ENCODE measurements around the gene TECPR1. TPM values are rescaled to one million over a fixed set of nuclear protein-coding genes. Genes with fewer than 3 reads are reported as not detected.

The TECPR1 gene
- total and polyA plus RNA-seq, 2 donors (not counting 1 experiment from before 2014, with no cell fraction given), result 3.7 to 39.0 TPM

GRCh38 chr7:98234429-98235147 is 17.4 kb downstream of the TECPR1 start:
- Histone ChIP-seq H3K4me2 (ENCODE audit: extremely low read depth, insufficient read depth, low read length) (no peak overlapping the region), H3K4me1 (ENCODE audit: control insufficient read depth, extremely low read depth, insufficient read depth, low read length) (no peaks in the 10 kb centered on the region), H3K4me3 (replicated peaks in 1 of 4; ENCODE audit: control extremely low read depth in 1 of 4, insufficient read depth in 1 of 4, low read depth in 3 of 4, low read length in 4 of 4) (no peak overlapping the region), H2AFZ (ENCODE audit: low read length) (no peak overlapping the region), H3K27ac (ENCODE audit: insufficient read depth, low read length) (no peak overlapping the region), H3K9me3 (ENCODE audit: control insufficient read depth, insufficient read depth, low read depth, low read length) (no peaks in the 10 kb centered on the region), H3K36me3 (ENCODE audit: control insufficient read depth, insufficient read depth, low read length) (peaks cover 8% of the 10 kb centered on the region), H3K9ac (ENCODE audit: insufficient read depth, low read length) (no peak overlapping the region), H3K27me3 (ENCODE audit: control insufficient read depth, insufficient read depth, low read length) (no peaks in the 10 kb centered on the region), H3K79me2 (ENCODE audit: control insufficient read depth, insufficient read depth, low read length) (no peaks in the 10 kb centered on the region), H4K20me1 (ENCODE audit: control insufficient read depth, extremely low read depth, insufficient read depth, low read length) (no peaks in the 10 kb centered on the region)
- peak in 1 of 2 donors; percentile 19 for DNase-seq (ENCODE audit: low read depth in 2 of 2)
- TF ChIP-seq CTCF (conservative IDR thresholded peaks at IDR 0.05 in 1 of 2, IDR thresholded peaks at IDR 0.05 in 1 of 2; ENCODE audit: low read depth in 1 of 2, low read length in 2 of 2) (peak; percentile 15 to 19), EZH2 (IDR thresholded peaks at IDR 0.05; ENCODE audit: low read length, missing control alignments) (no peak)

- TF ChIP-seq EZH2 (IDR thresholded peaks at IDR 0.05; ENCODE audit: low read length, missing control alignments) (no peak), CTCF (conservative IDR thresholded peaks at IDR 0.05 in 1 of 2, IDR thresholded peaks at IDR 0.05 in 1 of 2; ENCODE audit: low read depth in 1 of 2, low read length in 2 of 2) (no peak)
- Histone ChIP-seq H3K4me1 (ENCODE audit: control insufficient read depth, extremely low read depth, insufficient read depth, low read length) (no peaks in the 10 kb centered on the region), H3K9ac (ENCODE audit: insufficient read depth, low read length) (no peak overlapping the region), H3K27me3 (ENCODE audit: control insufficient read depth, insufficient read depth, low read length) (no peaks in the 10 kb centered on the region), H3K27ac (ENCODE audit: insufficient read depth, low read length) (no peak overlapping the region), H3K4me2 (ENCODE audit: extremely low read depth, insufficient read depth, low read length) (no peak overlapping the region), H2AFZ (ENCODE audit: low read length) (no peak overlapping the region), H4K20me1 (ENCODE audit: control insufficient read depth, extremely low read depth, insufficient read depth, low read length) (no peaks in the 10 kb centered on the region), H3K9me3 (ENCODE audit: control insufficient read depth, insufficient read depth, low read depth, low read length) (no peaks in the 10 kb centered on the region), H3K79me2 (ENCODE audit: control insufficient read depth, insufficient read depth, low read length) (no peaks in the 10 kb centered on the region), H3K4me3 (replicated peaks in 1 of 4; ENCODE audit: control extremely low read depth in 1 of 4, insufficient read depth in 1 of 4, low read depth in 3 of 4, low read length in 4 of 4) (no peak overlapping the region), H3K36me3 (ENCODE audit: control insufficient read depth, insufficient read depth, low read length) (peaks cover 7% of the 10 kb centered on the region)
- DNase-seq (ENCODE audit: low read depth in 2 of 2), result no peak
Observed at GRCh38 chr7:98233219-98234070, 18.6 kb downstream of the TECPR1 start.

- no peak overlapping the region for H3K4me2 ChIP-seq (ENCODE audit: extremely low read depth, insufficient read depth, low read length)
- H3K4me1 ChIP-seq (ENCODE audit: control insufficient read depth, extremely low read depth, insufficient read depth, low read length), result no peaks in the 10 kb centered on the region
- H4K20me1 ChIP-seq (ENCODE audit: control insufficient read depth, extremely low read depth, insufficient read depth, low read length), result no peaks in the 10 kb centered on the region
- no peak for TF ChIP-seq EZH2 (IDR thresholded peaks at IDR 0.05; ENCODE audit: low read length, missing control alignments)
- TF ChIP-seq CTCF (conservative IDR thresholded peaks at IDR 0.05 in 1 of 2, IDR thresholded peaks at IDR 0.05 in 1 of 2; ENCODE audit: low read depth in 1 of 2, low read length in 2 of 2), result no peak
- no peaks in the 10 kb centered on the region for H3K79me2 ChIP-seq (ENCODE audit: control insufficient read depth, insufficient read depth, low read length)
- DNase-seq (ENCODE audit: low read depth in 2 of 2), result no peak
- no peak overlapping the region for H3K27ac ChIP-seq (ENCODE audit: insufficient read depth, low read length)
- no peaks in the 10 kb centered on the region for H3K9me3 ChIP-seq (ENCODE audit: control insufficient read depth, insufficient read depth, low read depth, low read length)
- peaks cover 3% of the 10 kb centered on the region for H3K36me3 ChIP-seq (ENCODE audit: control insufficient read depth, insufficient read depth, low read length)
- no peak overlapping the region for H3K4me3 ChIP-seq (replicated peaks in 1 of 4; ENCODE audit: control extremely low read depth in 1 of 4, insufficient read depth in 1 of 4, low read depth in 3 of 4, low read length in 4 of 4)
- H3K9ac ChIP-seq (ENCODE audit: insufficient read depth, low read length), result no peak overlapping the region
- H2AFZ ChIP-seq (ENCODE audit: low read length), result no peak overlapping the region
- no peaks in the 10 kb centered on the region for H3K27me3 ChIP-seq (ENCODE audit: control insufficient read depth, insufficient read depth, low read length)
Observed at GRCh38 chr7:98232799-98233198, 19.2 kb downstream of the TECPR1 start.
